ENCODE measurements around the gene PPM1E. TPM values are rescaled to one million over a fixed set of nuclear protein-coding genes. Genes with fewer than 3 reads are reported as not detected.
A peak's percentile ranks its signal among the peaks of the same experiment; 100 is the strongest.
"Not testable (repeated sequence)": the region's sequence is repeated elsewhere in the genome, so short reads cannot be mapped to it uniquely, and the experiment has no call there.

The PPM1E gene
- total RNA-seq, 2 experiments from 2014 or later: 0.07 TPM; not detected in 1

DNA sequence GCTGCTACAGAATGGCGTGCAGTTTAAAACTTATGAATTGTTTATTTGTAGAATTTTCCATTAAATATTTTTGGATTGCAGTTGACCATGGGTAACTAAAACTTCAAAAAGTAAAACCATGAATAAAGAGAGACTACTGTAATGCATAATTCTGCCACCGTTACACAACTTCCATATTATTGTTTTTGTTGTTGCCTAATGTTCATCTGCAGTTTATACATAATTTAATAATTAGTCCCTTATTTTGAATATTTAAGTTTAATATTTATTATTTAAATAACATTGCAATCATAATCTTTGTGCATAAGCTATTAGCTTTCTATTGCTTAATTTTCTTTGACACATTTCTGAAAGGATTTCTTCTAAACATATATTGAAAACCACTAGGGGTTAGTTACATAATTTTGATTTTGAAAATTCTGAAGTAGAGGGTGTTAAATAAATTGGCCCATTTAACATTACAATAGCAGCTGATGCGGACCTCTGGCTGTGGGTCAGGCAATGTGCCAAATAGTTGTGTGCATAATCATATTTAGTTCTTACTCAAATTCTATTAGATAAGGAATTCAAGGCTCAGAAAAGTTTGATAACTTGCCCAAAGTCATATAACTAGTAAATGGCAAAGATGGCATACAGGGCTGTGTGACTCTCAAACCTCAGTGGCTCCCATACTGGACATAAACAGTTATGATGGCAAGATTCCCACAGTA is 31.1 kb downstream of the PPM1E start:
- H3K4me3 Mint-ChIP-seq: no peak overlapping the region
- DNase-seq: no peak
- peaks cover 4% of the 10 kb centered on the region for H3K27me3 Mint-ChIP-seq
- POLR2A ChIA-PET: no interaction called here
- H3K9me3 Mint-ChIP-seq: no peaks in the 10 kb centered on the region
- TF ChIP-seq, protein P1, sequence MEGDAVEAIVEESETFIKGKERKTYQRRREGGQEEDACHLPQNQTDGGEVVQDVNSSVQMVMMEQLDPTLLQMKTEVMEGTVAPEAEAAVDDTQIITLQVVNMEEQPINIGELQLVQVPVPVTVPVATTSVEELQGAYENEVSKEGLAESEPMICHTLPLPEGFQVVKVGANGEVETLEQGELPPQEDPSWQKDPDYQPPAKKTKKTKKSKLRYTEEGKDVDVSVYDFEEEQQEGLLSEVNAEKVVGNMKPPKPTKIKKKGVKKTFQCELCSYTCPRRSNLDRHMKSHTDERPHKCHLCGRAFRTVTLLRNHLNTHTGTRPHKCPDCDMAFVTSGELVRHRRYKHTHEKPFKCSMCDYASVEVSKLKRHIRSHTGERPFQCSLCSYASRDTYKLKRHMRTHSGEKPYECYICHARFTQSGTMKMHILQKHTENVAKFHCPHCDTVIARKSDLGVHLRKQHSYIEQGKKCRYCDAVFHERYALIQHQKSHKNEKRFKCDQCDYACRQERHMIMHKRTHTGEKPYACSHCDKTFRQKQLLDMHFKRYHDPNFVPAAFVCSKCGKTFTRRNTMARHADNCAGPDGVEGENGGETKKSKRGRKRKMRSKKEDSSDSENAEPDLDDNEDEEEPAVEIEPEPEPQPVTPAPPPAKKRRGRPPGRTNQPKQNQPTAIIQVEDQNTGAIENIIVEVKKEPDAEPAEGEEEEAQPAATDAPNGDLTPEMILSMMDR (IDR thresholded peaks at IDR 0.05): no peak
- no peaks in the 10 kb centered on the region for H3K36me3 Mint-ChIP-seq (ENCODE audit: low read depth)
- CTCF ChIA-PET: interaction anchor here (1.3 kb wide), 1 partner anchor 31 kb away, joined by 3 read pairs; the partner anchor contains the start of gene PPM1E
- ATAC-seq: no peak
- H3K4me1 Mint-ChIP-seq (ENCODE audit: low read depth): peaks cover 9% of the 10 kb centered on the region
- intact Hi-C loops (cut with micrococcal nuclease): no loop called here
- no peak overlapping the region for H3K27ac Mint-ChIP-seq

DNA sequence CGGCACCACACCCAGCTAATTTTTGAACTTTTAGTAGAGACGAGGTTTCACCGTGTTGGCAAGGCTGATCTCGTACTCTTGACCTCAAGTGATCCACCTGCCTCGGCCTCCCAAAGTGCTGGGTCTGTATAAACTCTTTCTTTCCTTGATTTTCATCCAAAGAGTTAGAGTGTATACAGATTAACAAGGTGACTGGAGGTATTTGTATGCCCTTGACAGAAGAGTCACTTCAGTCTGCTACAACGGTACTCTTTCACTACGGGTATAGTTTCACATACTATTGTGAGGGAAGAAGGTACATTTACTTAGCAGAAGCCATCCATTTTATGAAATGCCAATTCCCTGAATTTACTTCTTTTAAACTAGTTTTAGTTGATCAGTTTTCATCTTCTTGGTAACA is 32.5 kb downstream of the PPM1E start:
- POLR2A ChIA-PET: no interaction called here
- DNase-seq: no peak
- H3K27me3 Mint-ChIP-seq: peaks cover 2% of the 10 kb centered on the region
- no peak overlapping the region for H3K27ac Mint-ChIP-seq
- CTCF ChIA-PET: interaction anchor here (1.3 kb wide), 1 partner anchor 32 kb away, joined by 3 read pairs; the partner anchor contains the start of gene PPM1E
- peaks cover 9% of the 10 kb centered on the region for H3K4me1 Mint-ChIP-seq (ENCODE audit: low read depth)
- no peak overlapping the region for H3K4me3 Mint-ChIP-seq
- H3K9me3 Mint-ChIP-seq: no peaks in the 10 kb centered on the region
- intact Hi-C loops (cut with micrococcal nuclease): no loop called here
- TF ChIP-seq, protein P1 (IDR thresholded peaks at IDR 0.05): no peak
- H3K36me3 Mint-ChIP-seq (ENCODE audit: low read depth): no peaks in the 10 kb centered on the region
- ATAC-seq: no peak

DNA sequence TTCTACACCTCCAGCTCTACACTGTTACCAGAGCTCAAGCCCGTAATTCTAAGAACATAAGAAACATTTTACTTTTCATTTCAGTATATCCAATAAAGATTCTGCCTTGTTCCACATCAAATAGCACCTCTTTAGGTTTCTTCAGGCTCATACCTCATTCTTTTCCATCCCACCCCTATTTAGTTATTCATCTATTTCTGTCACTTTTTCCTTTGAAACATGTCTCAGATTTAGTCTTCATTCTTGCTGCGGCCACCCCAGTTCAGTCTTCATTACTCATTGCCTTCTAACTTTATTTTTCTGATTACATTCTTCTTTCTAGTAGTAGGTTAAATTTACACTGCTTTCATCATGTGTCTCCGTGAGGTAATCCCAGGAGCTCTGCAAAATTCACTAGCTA is 33.5 kb downstream of the PPM1E start:
- Mint-ChIP-seq H3K36me3 (ENCODE audit: low read depth) (no peaks in the 10 kb centered on the region), H3K4me3 (no peak overlapping the region), H3K9me3 (no peaks in the 10 kb centered on the region), H3K4me1 (ENCODE audit: low read depth) (peaks cover 9% of the 10 kb centered on the region), H3K27ac (peak overlapping the region; percentile 13), H3K27me3 (peaks cover 2% of the 10 kb centered on the region)
- peak; percentile 23 for DNase-seq
- POLR2A ChIA-PET: interaction anchor here (0.6 kb wide), 1 partner anchor 505 kb away, joined by 3 read pairs; no protein-coding TSS in a partner anchor
- CTCF ChIA-PET: interaction anchor here (0.8 kb wide), 1 partner anchor 14 kb away, joined by 5 read pairs; no protein-coding TSS in a partner anchor
- intact Hi-C loops (cut with micrococcal nuclease): no loop called here
- ATAC-seq: peak; percentile 75
- TF ChIP-seq, protein P1 (IDR thresholded peaks at IDR 0.05): no peak

DNA sequence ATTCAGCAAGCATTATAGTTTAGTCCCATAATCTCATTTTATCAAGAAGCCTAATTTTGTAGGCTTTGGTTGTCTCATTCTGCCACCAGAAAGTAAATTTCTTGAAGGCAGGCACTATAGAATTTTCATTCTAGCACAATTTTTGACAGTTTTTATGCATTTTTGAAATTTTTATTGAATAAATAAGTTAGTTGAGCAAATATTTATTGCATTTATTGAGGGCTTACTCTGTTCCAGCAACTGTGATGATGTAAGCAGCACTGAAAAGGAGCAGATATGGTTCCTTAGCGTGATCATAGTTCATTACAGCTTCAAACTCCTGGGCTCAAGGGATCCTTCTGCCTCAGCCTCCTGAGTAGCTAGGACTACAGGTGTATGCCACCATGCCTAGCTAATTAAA is 34.2 kb downstream of the PPM1E start:
- H3K27ac Mint-ChIP-seq: no peak overlapping the region
- H3K27me3 Mint-ChIP-seq: peaks cover 2% of the 10 kb centered on the region
- H3K4me1 Mint-ChIP-seq (ENCODE audit: low read depth): peaks cover 9% of the 10 kb centered on the region
- ATAC-seq (no peak), DNase-seq (no peak)
- H3K36me3 Mint-ChIP-seq (ENCODE audit: low read depth): no peaks in the 10 kb centered on the region
- no peaks in the 10 kb centered on the region for H3K9me3 Mint-ChIP-seq
- no peak overlapping the region for H3K4me3 Mint-ChIP-seq
- TF ChIP-seq, protein P1 (IDR thresholded peaks at IDR 0.05): no peak
- intact Hi-C loops (cut with micrococcal nuclease): no loop called here
- CTCF ChIA-PET: interaction anchor here (0.8 to 0.9 kb wide), 2 partner anchors 13 to 20 kb away, joined by 3 to 5 read pairs; no protein-coding TSS in a partner anchor
- POLR2A ChIA-PET: interaction anchor here (0.6 kb wide), 1 partner anchor 506 kb away, joined by 3 read pairs; no protein-coding TSS in a partner anchor

DNA sequence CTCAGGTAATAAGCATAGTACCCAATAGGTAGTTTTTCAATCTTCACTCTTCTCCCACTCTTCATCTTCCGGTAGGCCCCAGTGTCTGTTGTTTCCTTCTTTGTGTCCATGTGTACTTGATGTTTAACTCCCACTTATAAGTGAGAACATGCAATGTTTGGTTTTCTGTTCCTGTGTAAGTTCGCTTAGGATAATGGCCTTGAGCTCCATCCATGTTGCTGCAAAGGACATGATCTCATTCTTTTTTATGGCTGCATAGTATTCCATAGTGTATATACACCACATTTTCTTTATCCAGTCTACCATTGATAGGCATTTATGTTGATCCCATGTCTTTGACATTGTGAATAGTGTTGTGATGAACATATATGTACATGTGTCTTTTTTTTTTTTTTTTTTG is 38.9 kb downstream of the PPM1E start:
- H3K4me3 Mint-ChIP-seq; ATAC-seq; H3K36me3 Mint-ChIP-seq (ENCODE audit: low read depth); H3K27ac Mint-ChIP-seq; DNase-seq; H3K9me3 Mint-ChIP-seq; POLR2A ChIA-PET; CTCF ChIA-PET; H3K4me1 Mint-ChIP-seq (ENCODE audit: low read depth); intact Hi-C loops (cut with micrococcal nuclease); H3K27me3 Mint-ChIP-seq: not testable (repeated sequence)
